ENCODE measurements around the gene RGL2.

The RGL2 gene

DNA sequence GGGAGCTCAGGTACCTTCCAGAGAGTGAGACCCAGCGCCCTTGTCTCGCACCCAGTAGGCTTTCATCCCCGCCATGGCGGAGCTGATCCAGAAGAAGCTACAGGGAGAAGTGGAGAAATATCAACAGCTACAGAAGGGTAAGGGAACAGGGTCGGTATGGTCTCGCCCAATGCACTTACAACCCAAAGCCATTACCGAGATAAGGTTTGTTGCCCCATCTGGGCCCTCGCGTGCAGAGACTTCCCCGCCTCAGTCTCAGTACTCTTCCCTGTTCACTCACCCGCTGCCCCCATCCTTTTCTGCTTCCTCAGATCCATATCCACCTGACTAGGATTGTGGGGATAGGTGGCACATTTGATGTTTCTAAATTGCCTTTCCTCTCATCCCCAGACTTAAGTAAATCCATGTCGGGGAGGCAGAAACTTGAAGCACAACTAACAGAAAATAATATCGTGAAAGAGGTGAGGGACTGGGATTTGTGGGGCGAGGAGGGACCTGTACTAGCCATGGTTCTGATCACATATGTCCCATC lies 8.9 kb downstream of the RGL2 start:
- TF ChIP-seq GATA2 (IDR thresholded peaks at IDR 0.05; ENCODE audit: low read depth, low read length) (no peak), GATA3 (IDR thresholded peaks at IDR 0.05; ENCODE audit: low read depth, low read length) (no peak)

DNA sequence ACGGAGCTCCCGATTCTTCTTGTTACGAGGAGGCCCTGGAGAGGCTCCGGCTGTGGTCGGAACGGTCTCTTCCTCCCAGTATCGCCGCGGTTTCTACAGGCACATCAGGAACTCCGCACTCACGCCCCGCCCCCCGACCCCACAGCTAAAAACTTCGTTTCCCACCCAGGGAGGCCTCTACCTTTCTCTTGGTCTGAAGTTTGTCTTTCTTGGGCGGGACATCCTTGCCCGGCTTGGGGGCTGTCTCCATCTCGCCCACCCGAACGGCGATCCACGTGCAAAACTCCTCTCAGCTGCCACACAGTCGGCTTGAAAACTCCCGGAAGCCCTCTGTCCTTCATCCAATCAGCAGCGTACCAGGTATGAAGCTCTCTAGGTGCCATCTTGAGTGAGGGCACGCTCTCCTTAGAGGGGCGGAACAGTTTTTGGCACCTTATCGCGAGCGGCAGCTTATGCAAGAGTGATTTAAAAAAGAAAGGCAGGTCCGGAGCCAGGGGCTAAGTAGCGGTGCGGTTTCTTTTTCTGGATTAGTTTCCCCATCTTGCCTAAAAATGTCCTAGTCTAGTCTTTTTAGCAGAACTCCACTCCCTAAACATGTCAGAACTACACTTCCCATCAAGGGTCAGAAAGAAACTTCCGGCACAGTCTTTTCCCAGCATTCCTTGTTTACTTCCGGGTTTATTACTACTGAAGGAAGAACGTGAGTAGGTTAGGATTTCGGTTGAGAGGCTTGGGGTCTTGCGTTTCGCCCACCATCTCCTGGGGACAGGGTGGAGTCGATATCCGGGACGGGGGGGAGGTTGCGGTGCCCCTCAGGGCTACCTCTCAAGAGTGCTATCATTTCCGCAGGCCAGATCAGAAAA lies 9.6 kb downstream of the RGL2 start, which contains the start of the genes PFDN6 and WDR46:
Gene PFDN6 (plus strand): TSS at position 681 of the 863 bp plus-strand sequence. CDS start 256 bp downstream, outside the sequence.
Gene WDR46 (minus strand): TSS at position 319 of the 863 bp plus-strand sequence. CDS start 69 bp downstream, at position 250.
- TF ChIP-seq GATA2 (IDR thresholded peaks at IDR 0.05; ENCODE audit: low read depth, low read length) = peak; percentile 46; the same call in 1 of the 2 replicates
- TF ChIP-seq GATA3 (IDR thresholded peaks at IDR 0.05; ENCODE audit: low read depth, low read length) = no peak

DNA sequence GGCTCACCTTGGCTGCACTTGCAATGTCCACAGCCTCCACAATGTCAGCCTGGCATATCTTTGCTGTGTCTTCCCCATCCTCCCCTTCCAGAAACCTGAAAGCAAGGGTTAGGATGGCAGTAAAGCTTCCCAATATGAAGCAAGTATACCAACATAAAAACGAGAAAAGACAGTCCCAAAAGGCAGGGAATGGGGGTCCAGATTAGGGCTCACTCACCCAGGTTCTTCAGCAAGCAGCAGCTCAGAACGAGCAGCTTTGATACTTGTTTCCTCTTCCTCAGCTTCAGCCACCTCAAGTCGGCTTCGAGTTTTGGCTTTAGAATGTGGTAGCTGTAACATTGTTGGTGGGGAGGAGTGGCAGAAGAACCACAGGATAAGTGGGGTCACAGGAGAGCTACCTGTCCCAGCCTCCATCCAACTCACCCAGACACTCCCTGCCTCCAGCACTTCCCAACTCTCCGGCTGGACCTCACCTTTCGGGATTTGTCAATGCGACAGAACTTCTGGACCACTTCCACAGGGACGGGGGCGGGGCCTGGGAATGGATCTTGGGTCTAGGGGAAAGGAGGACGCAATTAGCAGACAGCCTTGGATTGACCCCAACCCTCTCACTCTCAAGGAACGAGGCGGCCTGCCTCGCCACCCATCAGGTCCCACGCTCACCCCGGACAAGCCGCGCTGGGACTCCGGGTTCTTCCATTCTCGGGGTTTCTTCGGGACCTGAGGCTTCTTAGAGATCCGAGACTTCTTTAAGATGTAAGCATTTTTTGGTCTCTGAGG lies 10.4 kb downstream of the RGL2 start:
- TF ChIP-seq GATA2 (IDR thresholded peaks at IDR 0.05; ENCODE audit: low read depth, low read length) = no peak
- TF ChIP-seq GATA3 (IDR thresholded peaks at IDR 0.05; ENCODE audit: low read depth, low read length) = no peak

DNA sequence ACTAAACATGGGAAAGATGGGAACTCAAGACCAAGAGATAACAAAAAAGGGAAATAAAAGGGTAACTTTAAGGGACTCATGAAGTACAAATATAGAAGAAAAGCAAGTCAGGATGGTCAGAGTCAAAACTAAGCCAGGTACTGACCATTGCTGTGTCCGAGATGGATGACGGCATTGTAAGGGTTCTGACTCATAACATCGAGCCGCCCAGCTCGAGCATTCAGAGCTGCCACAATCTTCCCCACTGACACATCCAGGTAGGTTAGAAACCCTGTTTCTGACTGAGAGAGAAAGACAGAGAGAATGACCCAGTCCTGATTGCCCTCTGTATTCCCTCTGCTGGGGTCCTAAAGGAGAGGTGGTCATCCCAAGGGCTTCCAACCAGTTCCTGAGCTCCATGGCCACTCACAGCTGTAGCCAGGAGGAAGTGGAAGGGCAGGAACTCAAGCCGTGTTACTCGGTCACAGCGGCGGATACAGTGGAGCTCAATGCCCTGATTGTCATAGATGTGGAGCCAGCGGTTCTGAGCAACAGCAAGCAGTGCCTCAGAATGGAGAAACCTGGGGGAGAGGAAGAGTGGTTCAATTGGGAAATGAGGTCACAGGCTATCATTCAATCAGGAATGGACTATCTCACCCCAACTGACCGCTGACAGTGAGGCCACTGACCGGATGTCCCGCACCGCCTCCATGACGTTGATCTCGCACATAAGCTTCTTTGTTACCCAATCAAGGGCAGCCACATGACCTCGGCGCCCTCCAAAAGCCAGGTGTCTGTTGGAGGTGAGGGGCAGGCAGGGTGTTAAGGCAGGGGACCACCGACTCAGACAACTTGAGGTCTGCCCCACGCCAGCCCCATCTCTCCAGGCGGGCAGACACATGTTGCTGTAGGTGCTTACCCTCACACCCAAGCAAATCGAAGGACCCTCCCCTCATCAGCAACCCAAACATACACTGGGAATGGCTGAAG lies 11.5 kb downstream of the RGL2 start:
- no peak for TF ChIP-seq GATA2 (IDR thresholded peaks at IDR 0.05; ENCODE audit: low read depth, low read length)
- TF ChIP-seq GATA3 (IDR thresholded peaks at IDR 0.05; ENCODE audit: low read depth, low read length) = no peak

DNA sequence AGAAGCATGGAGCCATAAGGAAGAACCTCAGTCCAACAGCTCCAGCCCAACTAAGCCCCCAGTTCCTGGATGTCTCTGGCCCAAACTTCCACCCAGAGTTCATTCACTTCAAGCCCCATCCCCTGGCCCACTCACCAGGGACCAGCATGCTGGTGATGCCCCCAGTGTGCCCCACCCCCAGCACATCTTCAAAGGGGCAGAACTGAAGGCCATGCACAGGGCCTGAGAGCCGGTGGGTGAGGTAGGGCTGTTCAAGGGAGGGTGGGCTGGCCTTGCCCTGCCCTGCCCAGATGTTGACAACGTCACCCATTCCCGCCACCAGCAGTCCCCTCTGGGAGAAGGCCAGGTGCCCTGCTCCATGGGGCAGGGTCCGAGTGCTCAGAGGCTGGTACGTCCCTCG lies 18.2 kb downstream of the RGL2 start:
- no peak for TF ChIP-seq GATA3 (IDR thresholded peaks at IDR 0.05; ENCODE audit: low read depth, low read length)
- TF ChIP-seq GATA2 (IDR thresholded peaks at IDR 0.05; ENCODE audit: low read depth, low read length) = no peak

DNA sequence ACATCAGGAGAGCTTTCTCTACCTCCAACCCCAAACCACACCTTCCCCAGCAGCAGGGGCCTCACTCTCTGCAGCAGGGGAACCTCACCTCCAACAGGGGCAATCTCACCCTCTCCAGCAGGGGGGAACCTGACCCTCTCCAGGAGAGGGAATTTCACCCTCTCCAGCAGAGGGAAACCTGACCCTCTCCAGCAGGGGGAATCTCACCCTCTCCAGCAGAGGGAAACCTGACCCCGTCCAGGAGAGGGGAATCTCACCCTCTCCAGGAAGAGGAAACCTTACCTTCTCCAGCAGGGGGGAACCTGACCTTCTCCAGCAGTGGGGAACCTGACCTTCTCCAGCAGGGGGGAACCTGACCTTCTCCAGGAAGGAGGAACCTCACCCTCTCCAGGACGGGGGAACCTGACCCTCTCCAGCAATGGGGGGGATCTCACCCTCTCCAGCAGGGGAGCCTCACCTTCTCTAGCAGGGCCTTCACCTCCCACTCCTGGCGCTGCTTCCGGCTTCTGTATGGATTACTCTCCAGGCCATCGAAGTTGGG lies 18.7 kb downstream of the RGL2 start:
- TF ChIP-seq GATA2 (IDR thresholded peaks at IDR 0.05; ENCODE audit: low read depth, low read length) (no peak), GATA3 (IDR thresholded peaks at IDR 0.05; ENCODE audit: low read depth, low read length) (no peak)

DNA sequence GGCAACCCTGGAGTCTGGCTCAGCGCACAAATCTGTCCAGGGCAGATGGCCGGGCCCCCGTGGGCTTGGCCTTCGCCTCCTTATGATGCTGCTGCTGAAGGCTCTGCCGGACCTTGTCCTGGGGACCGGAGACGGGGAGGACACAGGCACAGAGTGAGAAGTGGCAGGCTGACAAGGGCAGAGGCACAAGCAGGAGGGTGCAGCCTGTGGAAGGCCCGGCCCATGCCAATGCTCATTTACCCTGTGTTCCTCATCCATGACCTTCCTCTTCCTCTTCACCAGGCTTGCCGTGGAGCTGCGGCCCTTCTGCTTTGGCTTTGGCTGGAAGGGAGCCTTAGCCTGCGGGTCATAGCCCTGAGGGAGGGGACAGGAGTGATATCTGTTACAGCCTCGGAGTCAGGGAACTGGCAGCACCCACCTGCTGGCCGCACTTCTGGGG lies 19.5 kb downstream of the RGL2 start:
- TF ChIP-seq GATA2 (IDR thresholded peaks at IDR 0.05; ENCODE audit: low read depth, low read length) = no peak
- no peak for TF ChIP-seq GATA3 (IDR thresholded peaks at IDR 0.05; ENCODE audit: low read depth, low read length)

DNA sequence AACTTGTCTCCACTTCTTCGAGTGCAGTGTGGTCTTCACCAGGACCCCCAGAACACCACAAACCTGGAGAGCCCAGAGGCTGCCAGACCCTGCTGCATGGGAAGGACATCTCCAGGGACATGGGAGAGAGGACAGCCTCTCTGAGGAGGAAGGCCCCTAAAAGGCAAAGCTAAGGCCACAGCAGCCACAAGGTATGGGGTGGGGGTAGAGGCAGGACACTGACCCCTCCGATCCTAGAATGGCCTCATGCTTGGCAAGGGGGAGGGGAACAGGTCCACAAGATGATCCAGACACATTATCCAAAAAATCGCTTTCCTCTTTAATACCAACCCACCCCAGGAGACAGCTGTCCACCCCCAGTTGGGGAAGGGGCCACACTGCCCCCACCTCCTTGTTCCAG lies 19.9 kb downstream of the RGL2 start:
- TF ChIP-seq GATA2 (IDR thresholded peaks at IDR 0.05; ENCODE audit: low read depth, low read length) (no peak), GATA3 (IDR thresholded peaks at IDR 0.05; ENCODE audit: low read depth, low read length) (no peak)

DNA sequence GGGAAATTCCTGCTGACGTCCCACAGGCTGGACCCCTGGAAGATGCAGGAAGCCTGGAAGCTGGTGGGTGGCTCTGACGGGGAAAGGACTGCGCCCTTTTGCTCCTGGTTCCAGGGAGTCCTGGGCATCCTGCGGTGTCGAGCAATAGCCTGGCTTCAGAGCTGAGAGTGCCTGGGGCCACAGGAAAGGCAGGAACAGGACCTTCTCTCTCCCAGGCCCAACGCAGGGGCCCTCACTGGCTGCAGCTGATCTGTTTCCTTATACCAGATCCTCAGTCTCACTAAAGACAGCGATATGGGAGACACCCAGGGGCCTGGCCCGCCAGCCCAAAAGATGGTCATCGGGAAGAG lies 20.4 kb downstream of the RGL2 start:
- TF ChIP-seq GATA3 (IDR thresholded peaks at IDR 0.05; ENCODE audit: low read depth, low read length) = no peak
- TF ChIP-seq GATA2 (IDR thresholded peaks at IDR 0.05; ENCODE audit: low read depth, low read length) = no peak

DNA sequence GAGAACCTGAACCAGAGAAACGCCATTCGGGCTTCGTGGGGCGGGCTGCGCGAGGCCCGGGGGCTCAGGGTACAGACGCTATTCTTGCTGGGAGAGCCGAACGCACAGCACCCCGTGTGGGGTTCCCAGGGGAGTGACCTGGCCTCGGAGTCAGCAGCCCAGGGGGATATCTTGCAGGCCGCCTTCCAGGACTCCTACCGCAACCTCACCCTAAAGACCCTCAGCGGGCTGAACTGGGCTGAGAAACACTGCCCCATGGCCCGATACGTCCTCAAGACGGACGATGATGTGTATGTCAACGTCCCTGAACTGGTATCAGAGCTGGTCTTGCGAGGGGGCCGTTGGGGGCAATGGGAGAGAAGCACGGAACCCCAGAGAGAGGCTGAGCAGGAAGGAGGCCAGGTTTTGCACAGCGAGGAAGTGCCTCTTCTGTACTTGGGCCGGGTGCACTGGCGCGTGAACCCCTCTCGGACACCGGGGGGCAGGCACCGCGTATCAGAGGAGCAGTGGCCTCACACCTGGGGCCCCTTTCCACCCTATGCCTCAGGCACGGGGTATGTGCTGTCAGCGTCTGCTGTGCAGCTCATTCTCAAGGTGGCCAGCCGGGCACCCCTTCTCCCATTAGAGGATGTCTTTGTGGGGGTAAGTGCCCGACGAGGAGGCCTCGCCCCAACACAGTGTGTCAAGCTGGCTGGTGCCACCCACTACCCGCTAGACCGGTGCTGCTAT lies 20.9 kb downstream of the RGL2 start:
- TF ChIP-seq GATA2 (IDR thresholded peaks at IDR 0.05; ENCODE audit: low read depth, low read length) (no peak), GATA3 (IDR thresholded peaks at IDR 0.05; ENCODE audit: low read depth, low read length) (no peak)

DNA sequence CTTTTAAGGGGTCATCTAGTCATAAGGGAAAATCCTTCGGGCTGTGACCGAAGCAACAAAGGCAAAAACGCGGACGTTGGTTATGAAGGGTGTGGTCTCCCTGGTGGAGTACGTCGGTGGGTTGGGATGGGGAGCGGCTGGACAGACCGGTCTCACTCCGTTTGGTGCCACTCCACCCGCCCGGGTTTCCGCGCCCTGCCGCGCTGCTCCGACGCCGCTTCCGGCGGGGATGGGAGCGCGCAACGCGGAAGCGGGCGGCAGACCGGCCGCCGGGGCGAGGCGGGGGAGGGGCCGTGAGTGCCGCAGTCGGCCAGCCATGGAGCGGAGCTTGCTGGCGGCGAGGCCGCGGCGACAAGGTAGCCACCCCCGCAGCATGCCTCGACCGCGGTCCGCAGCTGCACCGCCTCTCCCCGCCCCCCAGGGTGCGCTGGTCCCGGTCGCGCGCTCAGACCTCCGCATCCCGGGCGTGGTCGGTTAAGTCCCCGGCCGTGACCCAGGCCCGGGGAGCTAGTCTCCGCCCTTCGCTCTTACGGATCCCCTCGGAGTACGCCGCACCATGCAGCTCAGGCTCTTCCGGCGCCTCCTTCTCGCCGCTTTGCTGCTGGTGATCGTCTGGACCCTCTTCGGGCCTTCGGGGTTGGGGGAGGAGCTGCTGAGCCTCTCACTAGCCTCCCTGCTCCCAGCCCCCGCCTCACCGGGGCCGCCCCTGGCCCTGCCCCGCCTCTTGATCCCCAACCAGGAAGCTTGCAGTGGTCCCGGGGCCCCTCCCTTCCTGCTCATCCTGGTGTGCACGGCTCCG lies 21.7 kb downstream of the RGL2 start, which contains the start of gene B3GALT4:
Gene B3GALT4 (plus strand): TSS at position 260 of the 799 bp plus-strand sequence. CDS start 297 bp downstream, at position 557.
- TF ChIP-seq GATA2 (IDR thresholded peaks at IDR 0.05; ENCODE audit: low read depth, low read length) (no peak), GATA3 (IDR thresholded peaks at IDR 0.05; ENCODE audit: low read depth, low read length) (no peak)

DNA sequence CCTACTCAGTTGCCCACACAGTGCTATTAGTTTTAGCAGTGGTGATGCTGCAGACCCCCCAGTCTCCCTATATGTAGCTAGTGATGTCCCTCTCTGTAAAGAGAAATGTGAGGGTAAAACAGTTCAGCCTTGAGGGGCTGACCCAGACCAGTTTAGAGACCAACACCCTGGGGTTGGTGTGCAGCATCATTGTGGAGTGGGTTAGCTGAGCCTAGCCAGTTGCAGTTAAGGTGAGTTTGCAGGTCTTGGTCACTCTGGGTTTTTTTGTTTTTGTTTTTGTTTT lies 22.2 kb downstream of the RGL2 start:
- TF ChIP-seq GATA2 (IDR thresholded peaks at IDR 0.05; ENCODE audit: low read depth, low read length) (no peak), GATA3 (IDR thresholded peaks at IDR 0.05; ENCODE audit: low read depth, low read length) (no peak)

Measured in SH-SY5Y (cell line).